Neural cell (in vitro differentiated cells): ENCODE measurements around the gene DSCAML1.

ENCODE experiments used
- CTCF ChIP-seq: fragments of 450-650 bp; IDR thresholded peaks from 2 replicates; pipeline ENCODE4 v1.5.1; 2014; ENCODE audit warnings: antibody characterized with exemption, mild to moderate bottlenecking, moderate library complexity; ENCODE audit not compliant: poor library complexity, severe bottlenecking
- EP300 ChIP-seq: fragments of 450-650 bp; conservative IDR thresholded peaks from 2 replicates; pipeline ENCODE4 v1.6.1; 2014; ENCODE audit warnings: antibody characterized with exemption, mild to moderate bottlenecking, moderate library complexity; ENCODE audit not compliant: poor library complexity, severe bottlenecking
- EZH2 ChIP-seq: fragments of 200-600, 300-800 bp; shearing (Covaris generic), sonication (generic); IDR thresholded peaks from 2 replicates; pipeline ENCODE4 v1.6.1; 2014; ENCODE audit warnings: antibody characterized with exemption, low read length, borderline replicate concordance, mild to moderate bottlenecking; ENCODE audit not compliant: insufficient read depth, poor library complexity, severe bottlenecking
- MXI1 ChIP-seq: fragments of 450-650 bp; conservative IDR thresholded peaks from 2 replicates; pipeline ENCODE4 v1.6.1; 2014; ENCODE audit warnings: antibody characterized with exemption, mild to moderate bottlenecking; ENCODE audit not compliant: poor library complexity, severe bottlenecking
- POLR2AphosphoS5 ChIP-seq: IDR thresholded peaks from 2 replicates; pipeline ENCODE4 v1.6.1; 2012
- RAD21 ChIP-seq: fragments of 450-650 bp; conservative IDR thresholded peaks from 2 replicates; pipeline ENCODE4 v1.6.1; 2014; ENCODE audit warnings: antibody characterized with exemption, mild to moderate bottlenecking, moderate library complexity
- TF ChIP-seq, protein P1 (sequence below): IDR thresholded peaks from 2 replicates; pipeline ENCODE4 v1.6.1; 2012; ENCODE audit warnings: borderline replicate concordance

- no peak for TF ChIP-seq EP300
- no peak for TF ChIP-seq RAD21
- TF ChIP-seq CTCF, result no peak
- TF ChIP-seq, protein P1, sequence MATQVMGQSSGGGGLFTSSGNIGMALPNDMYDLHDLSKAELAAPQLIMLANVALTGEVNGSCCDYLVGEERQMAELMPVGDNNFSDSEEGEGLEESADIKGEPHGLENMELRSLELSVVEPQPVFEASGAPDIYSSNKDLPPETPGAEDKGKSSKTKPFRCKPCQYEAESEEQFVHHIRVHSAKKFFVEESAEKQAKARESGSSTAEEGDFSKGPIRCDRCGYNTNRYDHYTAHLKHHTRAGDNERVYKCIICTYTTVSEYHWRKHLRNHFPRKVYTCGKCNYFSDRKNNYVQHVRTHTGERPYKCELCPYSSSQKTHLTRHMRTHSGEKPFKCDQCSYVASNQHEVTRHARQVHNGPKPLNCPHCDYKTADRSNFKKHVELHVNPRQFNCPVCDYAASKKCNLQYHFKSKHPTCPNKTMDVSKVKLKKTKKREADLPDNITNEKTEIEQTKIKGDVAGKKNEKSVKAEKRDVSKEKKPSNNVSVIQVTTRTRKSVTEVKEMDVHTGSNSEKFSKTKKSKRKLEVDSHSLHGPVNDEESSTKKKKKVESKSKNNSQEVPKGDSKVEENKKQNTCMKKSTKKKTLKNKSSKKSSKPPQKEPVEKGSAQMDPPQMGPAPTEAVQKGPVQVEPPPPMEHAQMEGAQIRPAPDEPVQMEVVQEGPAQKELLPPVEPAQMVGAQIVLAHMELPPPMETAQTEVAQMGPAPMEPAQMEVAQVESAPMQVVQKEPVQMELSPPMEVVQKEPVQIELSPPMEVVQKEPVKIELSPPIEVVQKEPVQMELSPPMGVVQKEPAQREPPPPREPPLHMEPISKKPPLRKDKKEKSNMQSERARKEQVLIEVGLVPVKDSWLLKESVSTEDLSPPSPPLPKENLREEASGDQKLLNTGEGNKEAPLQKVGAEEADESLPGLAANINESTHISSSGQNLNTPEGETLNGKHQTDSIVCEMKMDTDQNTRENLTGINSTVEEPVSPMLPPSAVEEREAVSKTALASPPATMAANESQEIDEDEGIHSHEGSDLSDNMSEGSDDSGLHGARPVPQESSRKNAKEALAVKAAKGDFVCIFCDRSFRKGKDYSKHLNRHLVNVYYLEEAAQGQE, result no peak
- TF ChIP-seq MXI1, result no peak
- TF ChIP-seq POLR2AphosphoS5, result no peak
- no peak for TF ChIP-seq EZH2
Measured at GRCh38 chr11:117395476-117395875, 401.5 kb downstream of the DSCAML1 start.
